Mesothelial cell of epicardium (in vitro differentiated cells): ENCODE measurements around the gene ABCC5. TPM values are rescaled to one million over a fixed set of nuclear protein-coding genes. Genes with fewer than 3 reads are reported as not detected.
A peak's percentile ranks its signal among the peaks of the same experiment; 100 is the strongest.

Experiments used
- DNase-seq, 2 experiments: peaks; one replicate each; pipeline ENCODE4 v3.0.0; 2021; ENCODE audit warnings: low spot score in 2 of 2; ENCODE audit not compliant: unreplicated experiment in 2 of 2
- H3K27ac Mint-ChIP-seq: 2 replicates; pipeline ENCODE4 v1.8.0; 2021; ENCODE audit warnings: mixed read lengths
- H3K27me3 Mint-ChIP-seq: 2 replicates; pipeline ENCODE4 v1.8.0; 2021; ENCODE audit warnings: low read depth, mixed read lengths
- H3K36me3 Mint-ChIP-seq: 2 replicates; pipeline ENCODE4 v1.8.0; 2021; ENCODE audit warnings: mixed read lengths
- H3K4me1 Mint-ChIP-seq: 2 replicates; pipeline ENCODE4 v1.8.0; 2021; ENCODE audit warnings: mixed read lengths
- H3K4me3 Mint-ChIP-seq: 2 replicates; pipeline ENCODE4 v1.8.0; 2021; ENCODE audit warnings: mild to moderate bottlenecking, moderate library complexity, mixed read lengths
- H3K9me3 Mint-ChIP-seq: 2 replicates; pipeline ENCODE4 v1.8.0; 2021; ENCODE audit warnings: mixed read lengths
- CTCF ChIP-seq: fragments of 200-600 bp; sonication (generic); IDR thresholded peaks from one replicate; pipeline ENCODE4 v1.5.0; 2021; ENCODE audit warnings: antibody characterized with exemption; ENCODE audit not compliant: unreplicated experiment
- total RNA-seq: library from RNA; stranded (reverse); gene quantifications from 3 replicates; pipeline ENCODE4 v1.2.1, GENCODE V29; 2021

The ABCC5 gene
- total RNA-seq, 1 donor from 2014 or later, result 62.3 TPM

- Mint-ChIP-seq H3K9me3 (no peaks in the 10 kb centered on the region), H3K27me3 (no peaks in the 10 kb centered on the region), H3K27ac (peak overlapping the region; percentile 34), H3K4me3 (no peak overlapping the region), H3K4me1 (peaks cover 13% of the 10 kb centered on the region), H3K36me3 (peaks cover 26% of the 10 kb centered on the region)
- DNase-seq, result no peak
- no peak for TF ChIP-seq CTCF
Measured at GRCh38 chr3:183988216-183988790, 29.4 kb downstream of the ABCC5 start.

- no peak for DNase-seq
- H3K4me1 Mint-ChIP-seq, result peaks cover 13% of the 10 kb centered on the region
- no peaks in the 10 kb centered on the region for H3K27me3 Mint-ChIP-seq
- H3K36me3 Mint-ChIP-seq, result peaks cover 34% of the 10 kb centered on the region
- no peak overlapping the region for H3K4me3 Mint-ChIP-seq
- H3K9me3 Mint-ChIP-seq, result no peaks in the 10 kb centered on the region
- TF ChIP-seq CTCF, result no peak
- no peak overlapping the region for H3K27ac Mint-ChIP-seq
Measured at GRCh38 chr3:183987000-183987600, 30.6 kb downstream of the ABCC5 start.

- Mint-ChIP-seq H3K27ac (no peak overlapping the region), H3K27me3 (no peaks in the 10 kb centered on the region), H3K9me3 (no peaks in the 10 kb centered on the region), H3K4me1 (no peaks in the 10 kb centered on the region), H3K36me3 (peaks cover 39% of the 10 kb centered on the region), H3K4me3 (no peak overlapping the region)
- TF ChIP-seq CTCF, result no peak
- no peak for DNase-seq
Measured at GRCh38 chr3:183984749-183985729, 32.6 kb downstream of the ABCC5 start.

GRCh38 chr3:183984127-183984740, 33.5 kb downstream of the ABCC5 start:
- no peak overlapping the region for H3K4me3 Mint-ChIP-seq
- H3K36me3 Mint-ChIP-seq, result peaks cover 42% of the 10 kb centered on the region
- H3K9me3 Mint-ChIP-seq, result no peaks in the 10 kb centered on the region
- DNase-seq, result no peak
- H3K4me1 Mint-ChIP-seq, result no peaks in the 10 kb centered on the region
- H3K27me3 Mint-ChIP-seq, result no peaks in the 10 kb centered on the region
- TF ChIP-seq CTCF, result no peak
- H3K27ac Mint-ChIP-seq, result peak overlapping the region; percentile 51

GRCh38 chr3:183981990-183982644, 35.6 kb downstream of the ABCC5 start:
- no peak overlapping the region for H3K4me3 Mint-ChIP-seq
- peaks cover 37% of the 10 kb centered on the region for H3K36me3 Mint-ChIP-seq
- no peaks in the 10 kb centered on the region for H3K4me1 Mint-ChIP-seq
- DNase-seq, result no peak
- TF ChIP-seq CTCF, result no peak
- no peaks in the 10 kb centered on the region for H3K27me3 Mint-ChIP-seq
- no peak overlapping the region for H3K27ac Mint-ChIP-seq
- H3K9me3 Mint-ChIP-seq, result no peaks in the 10 kb centered on the region
